Mesothelial cell of epicardium (in vitro differentiated cells): ENCODE measurements around the gene LRRC4. TPM values are rescaled to one million over a fixed set of nuclear protein-coding genes. Genes with fewer than 3 reads are reported as not detected.

Source experiments
- DNase-seq, 2 experiments: peaks; one replicate each; pipeline ENCODE4 v3.0.0; 2021; ENCODE audit warnings: low spot score in 2 of 2; ENCODE audit not compliant: unreplicated experiment in 2 of 2
- H3K27ac Mint-ChIP-seq: 2 replicates; pipeline ENCODE4 v1.8.0; 2021; ENCODE audit warnings: mixed read lengths
- H3K27me3 Mint-ChIP-seq: 2 replicates; pipeline ENCODE4 v1.8.0; 2021; ENCODE audit warnings: low read depth, mixed read lengths
- H3K36me3 Mint-ChIP-seq: 2 replicates; pipeline ENCODE4 v1.8.0; 2021; ENCODE audit warnings: mixed read lengths
- H3K4me1 Mint-ChIP-seq: 2 replicates; pipeline ENCODE4 v1.8.0; 2021; ENCODE audit warnings: mixed read lengths
- H3K4me3 Mint-ChIP-seq: 2 replicates; pipeline ENCODE4 v1.8.0; 2021; ENCODE audit warnings: mild to moderate bottlenecking, moderate library complexity, mixed read lengths
- H3K9me3 Mint-ChIP-seq: 2 replicates; pipeline ENCODE4 v1.8.0; 2021; ENCODE audit warnings: mixed read lengths
- CTCF ChIP-seq: fragments of 200-600 bp; sonication (generic); IDR thresholded peaks from one replicate; pipeline ENCODE4 v1.5.0; 2021; ENCODE audit warnings: antibody characterized with exemption; ENCODE audit not compliant: unreplicated experiment
- total RNA-seq: library from RNA; stranded (reverse); gene quantifications from 3 replicates; pipeline ENCODE4 v1.2.1, GENCODE V29; 2021

LRRC4 gene
- total RNA-seq, 1 donor from 2014 or later, result 3.2 TPM

GRCh38 chr7:128075242-128076095 is 44.2 kb upstream of the LRRC4 start:
- no peak overlapping the region for H3K27ac Mint-ChIP-seq
- H3K4me3 Mint-ChIP-seq, result no peak overlapping the region

GRCh38 chr7:128074736-128075135 is 43.5 kb upstream of the LRRC4 start:
- Mint-ChIP-seq H3K36me3 (peaks cover 16% of the 10 kb centered on the region), H3K27ac (no peak overlapping the region), H3K4me1 (peaks cover 6% of the 10 kb centered on the region), H3K4me3 (no peak overlapping the region), H3K27me3 (no peaks in the 10 kb centered on the region), H3K9me3 (peaks cover 7% of the 10 kb centered on the region)
- TF ChIP-seq CTCF, result no peak
- DNase-seq, result no peak

More at GRCh38 chr7:128075242-128076095, 44.2 kb upstream of the LRRC4 start:
- no peak for TF ChIP-seq CTCF
- no peak for DNase-seq
- Mint-ChIP-seq H3K36me3 (peaks cover 15% of the 10 kb centered on the region), H3K27me3 (no peaks in the 10 kb centered on the region), H3K4me1 (peaks cover 6% of the 10 kb centered on the region), H3K9me3 (peaks cover 6% of the 10 kb centered on the region)

GRCh38 chr7:128074336-128074735 is 43.1 kb upstream of the LRRC4 start:
- TF ChIP-seq CTCF, result no peak
- H3K27ac Mint-ChIP-seq, result no peak overlapping the region
- peaks cover 16% of the 10 kb centered on the region for H3K36me3 Mint-ChIP-seq
- peaks cover 7% of the 10 kb centered on the region for H3K9me3 Mint-ChIP-seq
- peaks cover 6% of the 10 kb centered on the region for H3K4me1 Mint-ChIP-seq
- DNase-seq, result no peak
- no peaks in the 10 kb centered on the region for H3K27me3 Mint-ChIP-seq
- H3K4me3 Mint-ChIP-seq, result no peak overlapping the region

GRCh38 chr7:128073671-128074310 is 42.6 kb upstream of the LRRC4 start:
- H3K27me3 Mint-ChIP-seq, result no peaks in the 10 kb centered on the region
- no peak for TF ChIP-seq CTCF
- H3K4me3 Mint-ChIP-seq, result no peak overlapping the region
- no peak overlapping the region for H3K27ac Mint-ChIP-seq
- H3K4me1 Mint-ChIP-seq, result peaks cover 6% of the 10 kb centered on the region
- no peak for DNase-seq
- H3K9me3 Mint-ChIP-seq, result peaks cover 7% of the 10 kb centered on the region
- H3K36me3 Mint-ChIP-seq, result peaks cover 16% of the 10 kb centered on the region

DNA sequence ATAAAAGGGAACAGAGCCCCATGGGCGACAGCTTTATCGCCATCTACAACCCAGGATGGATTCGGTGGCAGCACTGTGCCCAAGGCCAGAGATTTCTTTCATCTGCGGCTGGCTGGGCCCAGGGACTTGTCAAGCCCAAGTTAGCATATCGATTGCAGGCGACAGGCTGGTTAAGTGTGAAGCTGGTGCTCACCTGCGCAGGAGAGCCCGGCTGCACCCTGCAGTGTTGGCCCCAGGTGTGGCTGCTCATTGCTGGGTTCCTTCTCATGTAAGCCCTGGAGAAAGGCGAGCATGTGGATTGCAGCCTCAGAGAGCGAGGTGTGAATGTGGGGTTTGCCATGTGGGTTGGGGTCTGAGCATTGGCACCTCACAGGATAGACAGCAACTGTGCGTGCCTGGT is 40.6 kb upstream of the LRRC4 start:
- no peak for DNase-seq
- peaks cover 7% of the 10 kb centered on the region for H3K9me3 Mint-ChIP-seq
- no peak overlapping the region for H3K27ac Mint-ChIP-seq
- H3K4me3 Mint-ChIP-seq, result no peak overlapping the region
- peaks cover 1% of the 10 kb centered on the region for H3K4me1 Mint-ChIP-seq
- no peaks in the 10 kb centered on the region for H3K27me3 Mint-ChIP-seq
- no peak for TF ChIP-seq CTCF
- H3K36me3 Mint-ChIP-seq, result peaks cover 12% of the 10 kb centered on the region
